ENCODE measurements around the gene MGARP.
A peak's percentile ranks its signal among the peaks of the same experiment; 100 is the strongest.

DNA sequence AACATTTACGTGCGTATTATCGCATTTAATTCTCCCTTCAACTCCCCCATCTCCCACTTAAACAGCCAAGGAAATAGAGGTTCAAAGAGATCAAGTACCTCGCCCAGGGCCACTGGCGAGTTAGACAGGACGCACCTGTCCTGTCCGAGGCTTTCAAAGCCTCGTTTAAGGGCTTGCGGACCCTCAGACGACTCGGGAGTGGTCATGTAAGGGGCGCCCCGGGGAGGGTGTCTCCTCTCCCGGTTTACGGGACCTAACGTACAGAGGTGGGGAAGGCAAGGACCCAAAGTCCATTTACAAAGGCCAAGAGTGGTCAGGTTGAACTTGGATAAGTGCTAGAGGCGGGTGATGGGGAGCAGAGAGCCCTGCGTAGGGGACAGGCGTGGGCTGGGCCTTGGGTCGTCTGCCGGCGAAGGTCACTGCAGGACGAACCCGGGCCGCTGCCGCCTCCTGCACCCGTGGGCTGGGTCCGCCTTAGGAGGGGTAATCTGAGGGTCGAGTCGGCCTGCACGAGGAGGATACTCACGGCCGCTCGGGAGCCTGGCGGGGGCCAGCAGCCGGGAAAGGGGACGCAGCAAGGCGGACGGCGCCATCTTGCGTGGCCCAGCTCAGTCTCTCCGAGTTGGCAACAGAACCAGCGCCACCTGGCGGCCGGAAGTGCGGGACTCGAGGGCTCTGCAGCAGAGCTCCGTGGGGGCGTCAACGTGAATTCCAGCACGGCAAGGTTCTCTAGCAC lies 15.3 kb upstream of the MGARP start:
- TF ChIP-seq, protein P1, sequence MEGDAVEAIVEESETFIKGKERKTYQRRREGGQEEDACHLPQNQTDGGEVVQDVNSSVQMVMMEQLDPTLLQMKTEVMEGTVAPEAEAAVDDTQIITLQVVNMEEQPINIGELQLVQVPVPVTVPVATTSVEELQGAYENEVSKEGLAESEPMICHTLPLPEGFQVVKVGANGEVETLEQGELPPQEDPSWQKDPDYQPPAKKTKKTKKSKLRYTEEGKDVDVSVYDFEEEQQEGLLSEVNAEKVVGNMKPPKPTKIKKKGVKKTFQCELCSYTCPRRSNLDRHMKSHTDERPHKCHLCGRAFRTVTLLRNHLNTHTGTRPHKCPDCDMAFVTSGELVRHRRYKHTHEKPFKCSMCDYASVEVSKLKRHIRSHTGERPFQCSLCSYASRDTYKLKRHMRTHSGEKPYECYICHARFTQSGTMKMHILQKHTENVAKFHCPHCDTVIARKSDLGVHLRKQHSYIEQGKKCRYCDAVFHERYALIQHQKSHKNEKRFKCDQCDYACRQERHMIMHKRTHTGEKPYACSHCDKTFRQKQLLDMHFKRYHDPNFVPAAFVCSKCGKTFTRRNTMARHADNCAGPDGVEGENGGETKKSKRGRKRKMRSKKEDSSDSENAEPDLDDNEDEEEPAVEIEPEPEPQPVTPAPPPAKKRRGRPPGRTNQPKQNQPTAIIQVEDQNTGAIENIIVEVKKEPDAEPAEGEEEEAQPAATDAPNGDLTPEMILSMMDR (conservative IDR thresholded peaks at IDR 0.05; ENCODE audit: low read length): peak; percentile 84
- TF ChIP-seq EZH2phosphoT487 (IDR thresholded peaks at IDR 0.05; ENCODE audit: borderline replicate concordance): no peak

Measured in Loucy (cell line).